Measurements from ENCODE around the gene SLC29A4. TPM values are rescaled to one million over a fixed set of nuclear protein-coding genes. Genes with fewer than 3 reads are reported as not detected.

Gene SLC29A4
- 1.5 and 1.9 TPM in 2 replicates for total RNA-seq

GRCh38 chr7:5282543-5283316, at the start of gene SLC29A4:
Gene SLC29A4, plus strand, starts transcription at chr7:5282943. Its CDS starts 4,874 bp downstream, at chr7:5287817.

Other genes with a start within 250 kb of the SLC29A4 start
- 14.3 and 15.3 TPM in 2 replicates for gene RBAK, start 237.1 kb upstream of the SLC29A4 start, total RNA-seq
- 64.0 and 73.3 TPM in 2 replicates for gene WIPI2, start 92.7 kb upstream of the SLC29A4 start, total RNA-seq
- gene TNRC18, start 140.9 kb downstream of the SLC29A4 start, total RNA-seq, result 66.4 and 73.2 TPM in 2 replicates
- gene FBXL18, start 230.9 kb downstream of the SLC29A4 start, total RNA-seq, result 9.8 and 13.4 TPM in 2 replicates
- 5,116 and 6,092 TPM in 2 replicates for gene ACTB, start 247.7 kb downstream of the SLC29A4 start, total RNA-seq